ENCODE measurements around the gene CLEC20A.
"Not testable (repeated sequence)": the region's sequence is repeated elsewhere in the genome, so short reads cannot be mapped to it uniquely, and the experiment has no call there.

CLEC20A gene

DNA sequence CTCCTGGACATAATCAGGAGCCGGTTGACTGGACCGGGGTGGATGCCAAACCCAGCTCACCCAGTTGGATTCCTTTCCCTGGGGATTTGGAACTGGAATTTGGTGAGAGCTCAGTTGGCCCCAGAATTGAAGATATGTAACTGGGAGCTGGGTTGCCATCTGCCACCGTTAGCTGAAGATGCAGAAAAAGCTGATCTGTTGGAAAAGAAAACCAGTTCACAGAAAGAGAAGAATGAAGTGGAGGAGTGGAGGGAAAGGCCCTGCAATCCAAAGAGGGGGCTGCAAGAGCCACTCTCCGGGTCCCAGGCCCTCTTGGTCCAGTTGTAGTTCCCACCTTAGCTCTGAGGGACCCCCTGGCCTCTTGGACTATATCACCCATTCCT, 32.2 kb upstream of the CLEC20A start:
- no peak for DNase-seq

DNA sequence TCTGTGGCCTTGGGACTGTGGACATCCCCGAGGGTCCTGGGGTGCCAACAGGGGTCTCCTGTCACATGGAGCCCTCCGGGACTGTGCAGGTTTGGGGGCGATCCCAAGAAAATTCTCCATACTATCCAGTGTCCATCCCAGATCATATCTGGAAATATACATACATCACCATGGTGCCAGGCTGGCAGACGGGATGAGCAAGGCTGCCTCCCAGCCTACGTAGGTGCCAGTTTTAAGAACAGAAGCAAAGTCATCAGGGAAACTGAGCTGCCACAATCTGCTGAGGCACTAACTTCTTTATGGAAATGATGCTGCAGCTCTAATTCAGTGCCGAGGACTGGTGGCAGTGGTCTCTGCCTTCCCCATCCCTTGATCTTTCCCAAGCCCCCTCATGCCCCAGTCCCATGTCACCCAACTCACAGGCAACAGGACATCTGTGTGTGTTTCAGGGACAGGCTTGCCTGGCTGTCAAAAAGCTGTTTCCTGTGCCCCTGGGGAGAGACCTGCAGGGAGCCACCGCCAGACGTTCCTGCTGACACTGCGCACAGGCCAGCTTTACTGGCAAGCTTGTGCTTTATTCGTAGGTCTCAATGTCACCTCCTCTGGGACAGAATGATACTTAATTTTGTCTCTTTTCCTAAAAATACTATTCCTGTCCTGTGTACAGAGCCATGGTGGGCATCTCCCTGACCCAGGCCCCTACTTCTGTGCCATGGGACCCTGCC, 31.6 kb upstream of the CLEC20A start:
- DNase-seq, result no peak

DNA sequence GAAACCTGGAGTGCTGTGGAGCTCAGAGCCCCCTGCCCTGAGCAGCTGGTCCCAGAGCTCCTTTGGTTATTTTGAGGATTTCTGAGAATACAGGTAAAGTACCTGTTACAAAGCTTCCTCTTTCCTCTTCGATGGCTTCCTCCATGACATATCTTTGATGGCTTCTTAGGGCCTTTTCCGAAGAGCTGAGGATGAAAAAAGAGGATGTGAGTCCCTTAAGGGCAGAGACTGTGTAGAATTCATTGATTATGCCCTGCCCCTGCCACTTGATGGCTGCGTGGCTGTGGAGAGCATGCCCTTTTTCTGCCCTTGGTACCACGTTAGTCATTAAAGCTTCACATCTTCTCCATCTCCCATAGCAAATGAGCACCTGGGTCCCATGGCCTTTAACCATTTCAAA, 30.4 kb upstream of the CLEC20A start:
- DNase-seq, result no peak

DNA sequence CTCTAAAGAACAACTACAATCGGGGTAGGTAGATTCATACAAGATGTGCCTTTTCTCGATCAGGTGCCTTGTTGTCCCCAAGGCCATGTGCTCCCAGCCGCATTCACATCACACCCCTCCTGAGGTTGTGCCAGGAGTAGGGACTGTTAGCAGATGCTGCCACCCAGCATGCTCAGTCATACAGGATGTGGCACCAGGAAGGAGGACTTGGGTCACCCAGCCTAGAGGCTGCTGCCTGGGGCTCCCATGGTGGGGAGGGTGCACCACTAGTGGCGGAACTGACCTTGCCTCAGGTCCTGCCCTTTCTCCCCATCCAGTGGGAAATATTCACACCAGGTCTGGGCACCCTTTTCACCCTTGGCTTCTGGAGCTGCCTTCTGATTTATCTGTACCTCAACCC, 24.5 kb upstream of the CLEC20A start:
- no peak for DNase-seq

DNA sequence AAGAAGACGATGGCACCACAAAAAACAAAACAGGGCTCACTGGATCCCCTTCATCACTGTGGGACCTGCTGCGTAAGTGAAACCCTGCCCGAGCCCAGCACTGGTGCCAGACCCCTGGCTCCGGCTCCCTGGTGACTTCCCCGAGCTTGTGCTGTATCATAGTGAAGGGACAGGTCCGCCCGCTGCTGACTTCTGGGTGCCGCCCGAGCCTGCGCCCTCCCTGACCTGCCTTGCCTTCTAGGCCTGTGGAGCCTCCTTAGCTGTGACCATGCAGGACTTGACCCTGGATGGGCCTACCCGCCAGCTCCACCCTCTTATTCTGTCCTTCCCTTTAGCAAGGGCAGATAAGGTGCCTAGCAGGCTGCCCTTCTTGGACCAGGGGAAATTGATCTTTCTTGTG, 24.0 kb upstream of the CLEC20A start:
- DNase-seq, result no peak

DNA sequence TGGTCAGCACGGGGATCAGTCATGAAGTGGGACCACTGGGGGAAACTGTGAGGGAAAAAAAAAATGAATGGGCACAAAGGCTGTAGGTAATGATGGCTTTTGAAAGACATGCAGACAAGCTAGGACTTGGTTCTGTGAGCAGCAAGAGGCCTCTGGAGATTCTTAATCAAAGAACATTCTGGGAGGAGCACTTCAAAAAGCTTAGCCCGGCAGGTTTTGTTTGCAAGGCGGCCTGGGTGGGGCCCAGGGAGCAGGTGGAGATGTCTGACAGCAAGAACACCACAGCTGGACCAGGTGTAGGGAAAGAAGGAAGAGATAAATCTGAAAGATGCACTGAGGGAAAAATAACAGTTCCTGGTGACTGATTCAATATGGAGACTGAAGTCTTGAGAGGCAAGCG, 22.1 kb upstream of the CLEC20A start:
- no peak for DNase-seq

DNA sequence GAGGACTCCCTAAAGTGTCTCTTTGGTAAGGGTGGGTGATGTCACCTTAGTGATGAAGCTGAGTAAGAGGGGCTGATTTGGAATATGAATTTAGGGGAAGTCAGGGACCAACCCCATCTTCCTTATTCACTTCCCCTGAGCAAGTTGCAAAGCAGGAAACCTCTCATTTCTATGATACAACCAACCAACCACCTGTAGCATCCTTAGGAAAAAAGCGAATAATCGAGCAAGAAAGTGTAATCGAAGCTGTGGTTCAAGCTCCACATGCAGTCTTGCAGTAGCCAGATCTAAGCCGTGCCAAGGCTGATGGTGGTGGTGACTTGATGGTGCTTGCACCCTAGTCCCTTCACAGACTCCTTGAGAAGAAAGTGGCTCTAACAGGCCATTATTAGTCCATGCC, 19.3 kb upstream of the CLEC20A start:
- no peak for DNase-seq

DNA sequence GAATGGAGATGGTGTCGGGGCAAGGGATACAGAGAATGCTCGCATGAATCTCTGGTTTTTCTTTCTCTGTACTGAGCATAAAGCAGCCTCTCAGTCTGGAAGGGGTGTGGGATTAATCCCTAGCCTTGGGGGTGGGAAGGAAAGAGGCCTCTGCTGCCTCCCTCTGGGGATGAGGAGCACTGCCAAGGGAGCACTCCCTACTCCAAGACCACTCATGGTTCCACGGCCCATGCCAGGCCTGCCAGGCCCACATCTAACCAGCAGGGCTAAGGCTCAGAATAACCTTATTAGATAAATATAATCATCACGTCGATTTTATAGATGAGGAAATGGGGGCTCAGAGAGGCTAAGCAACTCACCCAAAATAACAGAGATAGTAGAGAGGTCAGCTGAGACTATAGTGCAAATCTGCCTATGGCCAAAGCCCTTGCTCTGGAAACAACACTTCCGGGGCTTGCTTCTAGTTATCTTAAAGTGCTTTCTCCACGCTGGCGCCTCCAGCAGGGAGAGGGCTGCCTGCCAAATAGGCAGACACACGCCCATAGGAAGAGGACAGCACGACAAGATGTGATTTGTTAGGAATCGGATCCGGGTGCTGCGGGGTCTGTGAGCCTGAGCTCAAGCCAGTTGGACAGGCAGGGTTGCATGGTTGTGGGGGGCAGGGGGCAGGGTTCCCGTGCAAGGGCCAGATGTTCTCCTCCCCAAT, 16.7 kb upstream of the CLEC20A start:
- no peak for DNase-seq

DNA sequence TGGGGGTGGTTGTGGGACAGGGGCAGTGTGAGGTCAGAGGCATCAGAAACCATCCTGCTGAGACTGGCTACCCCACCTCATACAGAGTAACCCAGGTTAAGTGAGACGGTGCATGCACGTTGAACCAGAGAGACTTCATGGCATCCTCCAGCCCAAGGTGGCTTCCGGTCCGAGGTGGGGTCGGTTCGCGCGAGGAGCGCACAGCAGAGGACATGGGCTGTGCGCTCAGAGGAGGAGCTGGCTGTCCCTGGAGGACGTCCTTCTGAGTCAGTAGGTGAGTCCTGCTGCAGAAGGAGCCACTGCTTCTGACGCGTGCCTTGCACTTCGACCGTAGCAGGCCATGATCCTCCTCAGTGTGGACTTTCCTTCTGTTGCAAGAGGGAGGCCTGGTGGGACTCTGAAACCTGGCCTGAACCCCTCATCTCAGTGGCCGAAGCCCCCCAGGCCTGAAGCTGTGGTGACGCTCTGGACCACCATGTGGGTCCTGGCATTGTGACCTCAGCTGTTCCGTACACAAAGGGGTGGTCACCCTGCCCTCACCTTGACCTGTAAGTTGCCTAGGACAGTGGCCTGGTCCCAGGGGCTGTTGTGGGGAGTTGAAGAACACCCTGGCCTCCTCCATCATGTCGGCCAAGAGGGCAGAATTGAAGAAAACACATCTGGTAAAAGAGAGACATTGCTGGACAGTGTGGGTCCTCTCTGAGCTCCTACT, 16.0 kb upstream of the CLEC20A start, which contains the start of gene TEX35:
TEX35 (plus strand) TSS at position 544 of the 712 bp plus-strand sequence; CDS start at position 624, 80 bp downstream.
- no peak for DNase-seq

DNA sequence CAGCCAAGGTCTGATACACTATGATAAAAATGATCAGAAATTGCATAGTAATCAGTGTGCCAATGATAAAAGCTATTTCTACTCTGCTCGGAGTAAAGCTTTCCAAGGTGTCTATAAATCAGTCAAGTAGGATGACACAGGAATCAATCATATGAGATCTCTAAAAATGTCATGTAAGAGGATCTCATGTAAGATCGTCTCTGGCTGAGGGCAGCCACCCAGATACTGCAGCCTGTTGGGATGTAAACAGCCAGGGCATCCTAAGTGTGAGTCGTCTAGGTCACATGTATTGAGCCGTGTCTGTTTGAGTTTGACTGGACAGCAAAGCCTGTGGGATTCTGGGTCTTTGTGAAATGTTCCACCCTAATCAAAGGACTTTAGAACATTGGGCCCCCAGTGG, 13.4 kb upstream of the CLEC20A start:
- no peak for DNase-seq

DNA sequence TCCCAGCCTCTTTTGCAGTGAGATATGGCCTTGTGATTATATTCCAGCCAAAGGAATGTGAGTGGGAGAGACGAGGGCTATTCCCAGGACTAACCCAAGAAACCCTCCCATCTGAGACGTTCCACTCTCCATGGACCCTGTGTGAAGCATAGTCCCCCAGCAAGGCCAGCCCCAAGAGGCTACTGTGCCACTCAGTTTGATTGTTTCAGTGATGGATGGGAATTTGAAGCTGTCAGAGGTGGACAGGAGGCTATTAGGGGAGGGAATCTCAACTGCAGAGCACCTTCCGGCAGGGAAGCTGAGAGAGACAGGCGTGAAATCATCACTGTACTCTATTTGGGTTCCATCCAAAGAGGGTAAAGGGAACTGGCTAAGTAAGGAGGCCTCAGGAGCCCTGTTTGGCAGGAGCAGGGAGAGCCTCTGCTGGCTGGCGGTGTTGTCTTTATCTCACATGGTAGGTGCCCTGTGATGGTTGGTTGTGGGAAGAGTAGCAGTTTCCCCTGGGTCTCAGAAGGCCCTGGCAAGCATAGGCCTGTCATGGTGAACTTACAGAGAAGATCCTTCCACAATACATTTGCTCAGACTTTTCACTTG, 12.7 kb upstream of the CLEC20A start:
- DNase-seq, result no peak

DNA sequence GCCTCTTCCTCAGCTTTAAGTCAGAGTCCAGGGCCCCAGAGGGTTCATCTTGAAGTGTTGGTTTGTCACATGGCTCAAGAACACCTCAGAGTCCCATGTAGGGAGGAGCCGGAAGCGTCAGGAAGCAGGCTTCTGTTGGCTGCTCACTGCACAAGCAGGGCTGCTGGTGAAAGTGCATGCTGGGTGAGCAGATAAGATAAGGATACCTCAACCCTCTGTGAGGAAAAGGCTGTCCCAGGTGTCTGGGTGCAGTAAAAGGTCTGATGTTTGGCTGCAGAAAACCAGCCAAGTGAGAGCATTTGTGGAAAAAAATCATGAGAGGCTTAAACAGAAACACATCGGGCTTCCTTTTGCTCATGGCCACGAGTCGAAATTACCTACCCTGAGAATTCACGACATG, 9.9 kb upstream of the CLEC20A start:
- DNase-seq, result peak; percentile 55

DNA sequence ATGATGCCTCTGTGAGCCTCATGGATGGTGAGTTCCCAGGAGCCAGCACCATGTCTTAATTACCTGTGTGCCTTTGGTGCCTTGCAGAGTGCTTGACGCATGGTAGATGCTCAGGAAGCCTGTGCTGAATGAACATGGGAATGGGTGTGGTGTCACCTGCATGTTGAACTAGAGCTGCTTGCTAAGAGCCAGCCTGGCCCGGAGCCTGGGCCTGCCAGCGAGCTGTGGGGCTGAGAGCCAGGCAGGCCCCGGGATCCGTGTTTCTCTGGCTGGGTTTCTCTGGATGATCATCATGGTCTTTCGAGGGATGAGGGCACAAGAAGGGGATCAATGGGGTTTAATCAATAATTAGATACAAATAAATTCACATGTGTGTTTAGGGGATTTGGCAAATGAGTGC, 9.4 kb upstream of the CLEC20A start:
- no peak for DNase-seq

DNA sequence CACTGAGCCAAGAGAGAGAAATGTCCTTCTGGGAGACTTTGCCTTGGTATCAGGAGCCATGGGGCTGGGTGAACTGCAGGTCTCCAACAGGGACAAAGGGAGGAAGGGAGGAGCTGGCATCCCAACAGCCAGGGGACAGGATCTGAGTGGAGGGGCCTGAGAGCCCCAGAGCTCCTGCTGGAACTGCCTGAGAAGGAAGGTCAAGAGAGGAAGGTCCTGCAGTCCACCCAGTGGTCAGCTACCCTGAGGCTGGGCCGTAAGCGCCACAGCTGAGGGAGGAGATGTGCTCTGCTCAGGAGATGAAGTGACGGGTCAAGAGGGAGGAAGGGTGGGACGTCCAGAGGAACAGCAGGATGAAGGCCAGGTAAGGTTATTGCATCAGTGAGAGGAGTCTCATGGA, 7.5 kb upstream of the CLEC20A start:
- DNase-seq, result no peak

DNA sequence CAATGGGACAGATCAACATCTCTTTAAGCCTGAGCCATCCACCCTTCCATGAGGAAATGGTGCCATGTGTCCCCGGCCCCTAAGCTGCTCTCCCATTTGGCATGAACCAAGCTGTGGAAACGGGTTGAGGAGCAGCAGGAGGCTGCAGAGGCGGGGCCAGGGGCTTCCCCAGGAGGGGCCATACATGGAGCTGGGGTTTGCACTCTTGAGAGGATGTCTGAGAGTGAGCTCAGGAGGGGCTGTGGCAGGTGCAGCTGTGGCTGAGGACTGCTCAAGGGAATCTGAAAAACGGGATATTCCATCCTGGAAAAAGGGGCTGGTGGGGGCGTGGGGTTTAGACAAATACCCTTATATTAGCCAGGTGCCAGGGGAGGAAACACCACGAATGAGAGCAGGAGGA, 7.1 kb upstream of the CLEC20A start:
- DNase-seq, result no peak

DNA sequence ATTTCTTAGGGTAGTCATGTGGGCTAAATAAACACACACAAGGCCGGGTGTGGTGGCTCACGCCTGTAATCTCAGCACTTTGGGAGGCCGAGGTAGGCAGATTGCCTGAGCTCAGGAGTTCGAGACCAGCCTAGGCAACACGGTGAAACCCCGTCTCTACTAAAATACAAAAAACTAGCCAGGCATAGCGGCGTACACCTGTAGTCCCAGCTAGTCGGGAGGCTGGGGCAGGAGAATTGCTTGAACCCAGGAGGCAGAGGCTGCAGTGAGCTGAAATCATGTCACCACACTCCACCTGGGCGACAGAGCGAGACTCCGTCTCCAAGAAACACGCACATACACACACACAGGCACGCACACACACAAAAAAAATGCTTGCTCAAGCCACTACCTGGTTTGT, 6.6 kb upstream of the CLEC20A start:
- not testable (repeated sequence) for DNase-seq

DNA sequence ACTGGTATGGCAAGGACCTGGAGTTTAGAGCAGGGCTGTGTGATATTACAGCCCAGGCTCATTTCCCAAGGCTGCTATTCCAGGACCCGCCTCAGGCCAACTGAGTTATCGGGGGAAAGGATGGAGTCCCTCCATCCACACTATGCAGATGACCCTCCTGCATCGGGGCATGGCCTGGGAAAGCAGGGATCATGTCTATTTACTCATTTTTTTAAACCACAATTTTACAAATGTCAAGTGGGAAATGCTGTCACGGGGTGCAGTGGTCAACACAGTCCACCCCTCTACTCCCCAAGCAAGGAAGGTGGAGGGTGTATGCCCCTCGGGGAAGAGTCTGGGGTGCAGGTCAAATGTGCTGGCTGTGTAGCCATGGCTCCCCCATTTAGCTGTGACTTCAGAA, 6.1 kb upstream of the CLEC20A start:
- DNase-seq, result no peak

DNA sequence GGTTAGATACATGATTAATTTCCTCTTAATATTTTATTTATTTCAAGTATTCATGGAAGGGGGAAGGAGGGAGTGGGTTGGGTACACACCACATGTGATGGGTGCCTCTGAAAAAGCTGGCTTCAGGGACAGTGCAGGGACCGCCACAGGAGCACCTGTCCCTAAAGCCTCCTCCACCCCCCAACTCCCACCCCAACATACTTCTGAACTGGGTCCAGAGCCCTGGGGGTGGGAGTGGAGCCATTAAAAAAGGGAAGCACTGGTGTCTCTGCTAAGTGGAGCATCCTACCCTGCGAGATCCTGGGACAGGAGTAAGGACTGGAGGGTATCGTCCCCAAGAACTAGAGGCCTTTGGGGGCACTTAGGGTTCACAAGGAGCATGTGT, 5.6 kb upstream of the CLEC20A start:
- DNase-seq, result no peak

DNA sequence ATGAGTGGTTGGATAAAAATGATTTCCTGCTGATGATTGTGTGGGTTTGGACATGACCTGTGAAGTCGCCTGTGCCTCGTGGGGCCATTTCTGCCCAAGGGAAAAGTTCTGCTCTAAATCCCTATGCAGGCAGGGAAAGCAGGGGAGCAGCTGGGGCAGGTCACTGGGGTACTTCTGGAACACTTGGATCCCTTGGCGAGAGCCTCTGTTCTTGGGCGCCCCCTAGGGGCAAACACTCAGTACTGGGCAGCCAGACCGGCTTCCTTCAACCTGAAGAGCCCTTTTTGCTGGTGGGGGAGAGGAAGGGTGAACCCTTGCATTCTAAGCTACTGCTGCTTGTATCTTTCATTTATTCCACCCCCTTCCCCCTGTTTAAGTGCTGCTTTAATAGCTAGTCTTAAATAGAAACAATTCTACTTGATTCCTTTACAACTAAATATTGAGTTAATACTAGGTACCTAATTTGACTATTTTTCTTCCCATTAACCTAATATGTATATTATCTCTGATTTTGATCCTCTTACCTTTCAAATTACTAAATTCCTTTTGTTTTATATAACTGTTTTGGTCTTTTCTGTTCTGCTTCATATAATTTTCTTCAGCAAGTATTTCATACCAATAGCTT, 5.1 kb upstream of the CLEC20A start:
- peak; percentile 66 for DNase-seq

DNA sequence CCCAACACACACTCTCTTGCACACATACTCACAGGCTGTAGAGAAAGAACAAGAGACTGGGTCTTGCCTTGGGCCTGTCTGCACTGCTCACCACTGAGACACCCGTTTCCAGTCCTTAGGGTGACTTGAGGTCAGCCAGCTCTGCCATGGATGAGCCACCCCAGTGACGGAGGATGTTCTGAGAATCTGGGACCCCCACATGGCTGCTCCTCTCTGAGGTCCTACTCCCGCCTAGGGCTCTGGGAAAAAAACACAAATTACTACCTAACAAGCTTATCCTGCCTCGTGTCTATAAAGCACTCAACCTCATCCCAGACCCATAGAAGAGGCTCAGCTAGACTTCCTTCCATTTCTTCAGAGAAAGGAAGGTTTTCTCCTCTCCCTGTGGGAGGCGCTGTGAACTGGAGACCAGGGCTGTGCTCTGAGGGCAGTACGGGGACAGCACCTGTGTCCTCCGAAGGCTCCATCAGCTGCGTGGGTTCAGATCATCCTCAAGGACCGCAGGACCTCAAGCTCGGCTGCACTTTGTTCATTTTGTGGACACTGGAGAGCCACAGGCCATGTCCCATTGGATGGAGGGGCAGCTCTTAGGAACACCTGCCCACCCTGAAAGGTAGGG, 4.3 kb upstream of the CLEC20A start:
- no peak for DNase-seq

DNA sequence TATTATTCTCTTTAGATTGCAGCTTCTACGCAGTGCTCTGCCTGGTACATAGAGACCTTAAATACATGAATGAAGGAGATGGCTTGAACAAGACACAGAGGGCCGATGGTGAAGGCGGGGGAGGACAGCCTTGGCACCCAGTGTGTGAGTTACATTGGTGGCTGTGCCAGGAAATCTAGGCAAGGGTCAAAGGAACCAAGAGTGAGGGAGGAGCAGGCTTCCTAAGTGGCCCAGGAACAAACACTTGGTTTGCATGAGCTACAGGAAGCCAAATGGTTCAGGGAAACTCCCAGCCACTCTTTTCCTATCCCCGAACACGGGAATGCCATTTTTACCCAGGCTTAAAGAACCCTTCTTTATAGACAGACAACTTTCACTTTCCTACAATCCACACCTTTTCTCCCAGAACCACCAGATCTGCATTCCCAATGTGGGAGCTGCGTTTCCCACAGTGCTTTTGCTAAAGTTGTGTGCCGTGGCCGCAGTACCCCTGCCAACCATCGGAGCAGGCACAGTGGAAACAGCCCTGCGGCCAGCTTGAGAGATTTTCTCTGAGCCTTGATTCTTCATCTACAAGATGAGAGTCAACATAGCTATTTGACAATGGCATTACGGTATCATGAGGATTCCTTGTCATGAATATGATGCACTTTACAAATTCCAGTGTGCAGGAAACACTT, 3.5 kb upstream of the CLEC20A start:
- DNase-seq, result no peak
